ENCODE data around the gene HK3. TPM values are rescaled to one million over a fixed set of nuclear protein-coding genes. Genes with fewer than 3 reads are reported as not detected.

Gene HK3
- total RNA-seq, 1 donor from 2014 or later = 4.2 TPM

DNA sequence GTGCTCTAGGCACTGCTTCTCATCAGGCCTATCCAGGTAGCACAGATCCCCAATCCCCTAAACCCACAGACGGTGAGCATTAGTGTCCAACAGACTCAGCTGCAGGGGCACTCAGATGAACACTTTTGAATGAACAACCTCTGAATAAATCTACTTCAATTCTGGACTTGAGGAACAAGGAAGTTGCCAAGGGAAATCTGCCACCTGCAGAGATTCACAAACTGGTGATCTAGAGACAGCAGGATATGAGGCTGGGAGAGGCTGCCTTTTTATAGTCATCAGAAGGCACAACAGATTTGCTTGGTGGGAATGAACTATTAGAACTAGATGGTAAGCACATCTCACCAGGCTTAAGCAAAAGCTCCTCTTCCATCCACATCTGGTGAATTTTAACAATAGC, 7.0 kb upstream of the HK3 start:
- no peaks in the 10 kb centered on the region for H3K4me1 ChIP-seq (ENCODE audit: control insufficient read depth in 3 of 3, insufficient read depth in 3 of 3, low read length in 3 of 3)
- H3K27ac ChIP-seq (ENCODE audit: low read depth, low read length) = no peak overlapping the region
- H3K27me3 ChIP-seq (ENCODE audit: control insufficient read depth in 3 of 3, insufficient read depth in 3 of 3, low read length in 3 of 3) = no peaks in the 10 kb centered on the region
- H3K36me3 ChIP-seq (ENCODE audit: control insufficient read depth in 3 of 3, insufficient read depth in 3 of 3, low read length in 3 of 3) = peaks cover 44 to 60% (median 57%) of the 10 kb centered on the region in 3 donors
- no peaks in the 10 kb centered on the region for H3K9me3 ChIP-seq (ENCODE audit: control insufficient read depth in 3 of 3, low read length in 3 of 3)
- no peak overlapping the region for H3K9ac ChIP-seq (ENCODE audit: low read depth in 1 of 3, low read length in 3 of 3)
- H3K4me3 ChIP-seq (ENCODE audit: low read length in 3 of 3) = no peak overlapping the region

DNA sequence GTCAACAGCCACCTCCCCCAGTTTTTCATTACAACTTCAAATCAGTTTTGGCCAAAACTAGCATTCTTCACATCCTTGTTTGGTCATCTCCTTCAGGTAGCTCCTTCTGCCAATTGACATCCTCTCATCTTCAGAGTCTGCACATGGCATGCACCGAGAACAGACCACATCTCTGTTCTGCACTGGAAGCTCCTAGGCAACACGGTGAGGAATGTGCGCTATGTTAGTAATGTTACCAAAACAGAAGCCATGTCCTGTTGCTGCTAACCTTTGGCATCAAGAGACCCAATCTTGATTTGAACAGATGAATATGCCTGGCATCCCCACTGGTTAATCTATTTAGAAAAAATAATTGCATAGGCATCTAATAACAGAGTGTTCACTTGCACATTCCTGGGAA, 5.1 kb upstream of the HK3 start:
- Histone ChIP-seq H3K9ac (ENCODE audit: low read depth in 1 of 3, low read length in 3 of 3) (no peak overlapping the region), H3K27ac (ENCODE audit: low read depth, low read length) (no peak overlapping the region), H3K9me3 (ENCODE audit: control insufficient read depth in 3 of 3, low read length in 3 of 3) (no peaks in the 10 kb centered on the region), H3K27me3 (ENCODE audit: control insufficient read depth in 3 of 3, insufficient read depth in 3 of 3, low read length in 3 of 3) (no peaks in the 10 kb centered on the region), H3K36me3 (ENCODE audit: control insufficient read depth in 3 of 3, insufficient read depth in 3 of 3, low read length in 3 of 3) (peaks cover 44 to 60% (median 57%) of the 10 kb centered on the region in 3 donors), H3K4me1 (ENCODE audit: control insufficient read depth in 3 of 3, insufficient read depth in 3 of 3, low read length in 3 of 3) (peaks cover 0 to 6% (median 4%) of the 10 kb centered on the region in 3 donors), H3K4me3 (ENCODE audit: low read length in 3 of 3) (no peak overlapping the region)

DNA sequence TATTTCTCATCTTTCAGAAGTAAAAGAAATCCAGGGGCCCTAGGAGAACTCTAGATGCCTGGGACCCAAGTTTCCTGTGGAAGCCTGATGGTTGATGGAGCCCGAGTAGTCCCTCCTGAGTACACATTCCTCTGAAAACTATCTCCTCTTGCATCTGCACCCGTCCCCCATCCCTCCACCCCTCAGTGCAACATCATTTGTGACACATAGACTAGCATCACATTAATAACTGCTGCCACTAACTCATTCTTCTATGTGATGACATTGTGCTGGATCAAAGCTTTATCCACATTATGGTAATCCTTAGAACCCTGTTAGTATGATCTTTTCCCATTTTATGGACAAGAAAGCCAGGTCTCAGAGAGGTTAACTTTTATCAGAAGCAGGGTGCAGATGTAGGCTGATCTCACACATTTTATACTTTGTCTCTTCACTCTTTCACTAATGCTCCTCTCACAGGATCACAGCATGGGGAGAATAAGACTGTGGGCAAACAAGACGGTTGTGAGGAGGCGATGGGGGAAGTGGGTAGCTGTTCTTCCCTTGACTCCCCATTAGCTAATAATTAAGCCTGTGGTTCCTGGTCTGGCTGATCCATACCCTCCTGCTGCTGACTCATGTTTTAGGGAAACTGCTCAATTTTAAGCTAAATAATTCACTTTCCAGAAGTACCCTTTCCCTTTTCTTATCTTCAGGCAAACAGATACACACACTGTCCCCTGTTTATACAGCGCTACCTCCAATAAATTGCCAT, 3.9 kb upstream of the HK3 start:
- no peak overlapping the region for H3K9ac ChIP-seq (ENCODE audit: low read depth in 1 of 3, low read length in 3 of 3)
- H3K4me1 ChIP-seq (ENCODE audit: control insufficient read depth in 3 of 3, insufficient read depth in 3 of 3, low read length in 3 of 3) = peaks cover 0 to 6% (median 4%) of the 10 kb centered on the region in 3 donors
- H3K27ac ChIP-seq (ENCODE audit: low read depth, low read length) = no peak overlapping the region
- H3K9me3 ChIP-seq (ENCODE audit: control insufficient read depth in 3 of 3, low read length in 3 of 3) = no peaks in the 10 kb centered on the region
- no peaks in the 10 kb centered on the region for H3K27me3 ChIP-seq (ENCODE audit: control insufficient read depth in 3 of 3, insufficient read depth in 3 of 3, low read length in 3 of 3)
- peaks cover 38 to 56% (median 47%) of the 10 kb centered on the region in 3 donors for H3K36me3 ChIP-seq (ENCODE audit: control insufficient read depth in 3 of 3, insufficient read depth in 3 of 3, low read length in 3 of 3)
- no peak overlapping the region for H3K4me3 ChIP-seq (ENCODE audit: low read length in 3 of 3)

DNA sequence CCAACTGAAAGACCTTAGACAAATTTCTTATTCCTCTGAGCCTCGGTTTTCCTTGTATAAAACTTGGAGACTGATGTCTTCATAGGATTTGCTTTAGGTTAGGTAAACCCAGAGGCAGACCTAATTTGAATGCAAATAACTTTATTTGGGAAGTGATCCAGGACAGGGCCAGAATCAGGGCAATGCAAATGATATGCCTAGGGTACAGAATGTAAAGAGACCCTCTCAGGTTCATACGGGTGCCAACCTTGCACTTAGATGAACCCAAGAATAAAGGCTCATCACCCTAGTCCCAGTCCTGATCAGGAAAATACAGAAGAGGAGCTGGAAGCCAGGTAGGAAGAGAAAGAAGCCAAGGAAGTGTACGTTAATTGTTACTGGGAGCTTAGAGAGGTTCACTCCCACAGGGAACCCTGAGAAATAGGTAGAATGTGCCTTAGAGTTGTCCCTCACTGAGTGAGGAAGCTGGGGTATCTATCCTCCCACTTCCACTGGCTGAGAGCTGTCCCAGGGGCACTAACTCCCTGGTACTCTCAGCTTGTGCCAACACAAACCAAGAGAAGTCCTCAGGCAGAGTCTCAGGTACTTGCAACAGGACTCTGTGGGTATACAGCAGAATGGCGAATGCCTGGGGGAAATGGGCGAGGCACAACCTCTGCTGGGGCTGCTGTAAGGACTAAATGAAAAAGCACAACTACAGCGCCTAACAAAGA, 3.1 kb upstream of the HK3 start:
- Histone ChIP-seq H3K36me3 (ENCODE audit: control insufficient read depth in 3 of 3, insufficient read depth in 3 of 3, low read length in 3 of 3) (peaks cover 34 to 48% (median 42%) of the 10 kb centered on the region in 3 donors), H3K27me3 (ENCODE audit: control insufficient read depth in 3 of 3, insufficient read depth in 3 of 3, low read length in 3 of 3) (no peaks in the 10 kb centered on the region), H3K27ac (ENCODE audit: low read depth, low read length) (no peak overlapping the region), H3K9ac (ENCODE audit: low read depth in 1 of 3, low read length in 3 of 3) (no peak overlapping the region), H3K9me3 (ENCODE audit: control insufficient read depth in 3 of 3, low read length in 3 of 3) (no peaks in the 10 kb centered on the region), H3K4me3 (ENCODE audit: low read length in 3 of 3) (no peak overlapping the region), H3K4me1 (ENCODE audit: control insufficient read depth in 3 of 3, insufficient read depth in 3 of 3, low read length in 3 of 3) (peaks cover 0 to 6% (median 4%) of the 10 kb centered on the region in 3 donors)

DNA sequence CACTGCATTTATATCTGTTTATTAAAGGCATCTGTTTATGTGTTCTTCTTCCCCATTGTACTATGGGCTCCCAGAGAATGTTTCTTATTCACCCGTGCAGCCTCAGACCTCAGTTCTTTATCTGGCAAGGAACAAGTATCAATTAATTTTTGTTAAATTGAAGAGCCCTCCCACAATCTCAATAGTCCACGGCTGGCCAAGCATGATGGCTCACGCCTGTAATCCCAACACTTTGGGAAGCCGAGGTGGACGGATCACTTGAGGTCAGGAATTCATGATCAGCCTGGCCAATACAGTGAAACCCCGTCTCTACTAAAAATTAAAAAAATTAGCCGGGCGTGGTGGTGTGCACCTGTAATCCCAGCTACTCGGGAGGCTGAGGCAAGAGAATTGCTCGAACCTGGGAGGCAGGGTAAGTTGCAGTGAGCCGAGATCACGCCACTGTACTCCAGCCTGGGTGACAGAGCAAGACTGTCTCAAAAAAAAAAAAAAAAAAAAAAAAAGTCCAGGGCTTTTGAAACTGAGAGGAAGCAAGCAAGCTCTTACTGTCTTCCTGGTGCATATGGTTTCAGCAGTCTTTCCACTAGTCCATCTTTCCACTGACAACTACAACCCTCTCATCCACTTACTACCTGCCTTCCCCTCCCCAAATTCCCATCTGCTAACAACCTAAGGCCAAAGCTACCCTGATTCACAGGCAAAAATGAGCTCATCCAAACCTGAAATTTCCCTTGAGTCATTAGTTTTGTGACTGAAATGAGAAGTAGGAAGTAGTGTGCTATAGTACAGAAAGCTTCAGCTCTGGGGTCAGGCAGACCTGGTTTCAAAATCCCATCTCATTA, 2.3 kb upstream of the HK3 start:
- no peak overlapping the region for H3K9ac ChIP-seq (ENCODE audit: low read depth in 1 of 3, low read length in 3 of 3)
- no peaks in the 10 kb centered on the region for H3K9me3 ChIP-seq (ENCODE audit: control insufficient read depth in 3 of 3, low read length in 3 of 3)
- peaks cover 0 to under 1% (median 0%) of the 10 kb centered on the region in 3 donors for H3K27me3 ChIP-seq (ENCODE audit: control insufficient read depth in 3 of 3, insufficient read depth in 3 of 3, low read length in 3 of 3)
- no peak overlapping the region for H3K4me3 ChIP-seq (ENCODE audit: low read length in 3 of 3)
- H3K27ac ChIP-seq (ENCODE audit: low read depth, low read length) = no peak overlapping the region
- H3K4me1 ChIP-seq (ENCODE audit: control insufficient read depth in 3 of 3, insufficient read depth in 3 of 3, low read length in 3 of 3) = peaks cover 0 to 6% (median 4%) of the 10 kb centered on the region in 3 donors
- peaks cover 27 to 40% (median 34%) of the 10 kb centered on the region in 3 donors for H3K36me3 ChIP-seq (ENCODE audit: control insufficient read depth in 3 of 3, insufficient read depth in 3 of 3, low read length in 3 of 3)

DNA sequence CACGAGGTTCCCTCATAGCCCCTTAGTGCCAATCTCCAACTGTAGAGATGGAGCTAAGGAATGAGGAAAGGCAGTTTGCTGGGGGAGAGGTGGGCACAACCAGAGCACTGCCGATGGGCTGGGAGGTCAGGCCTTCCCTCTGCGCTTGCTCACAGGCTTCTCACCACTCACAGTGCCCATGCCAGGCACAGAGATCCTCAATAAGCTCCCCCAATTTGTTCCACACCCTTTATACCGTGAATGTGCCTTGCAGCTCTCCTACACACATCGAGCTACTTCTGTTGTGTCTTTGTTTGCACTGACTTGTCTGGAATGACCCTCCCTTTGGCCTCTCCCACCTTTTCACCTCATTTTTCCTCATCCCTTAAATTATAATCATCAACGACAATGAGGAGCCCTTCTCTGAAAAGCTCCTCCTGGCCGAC, 1.6 kb upstream of the HK3 start:
- Histone ChIP-seq H3K4me3 (ENCODE audit: low read length in 3 of 3) (no peak overlapping the region), H3K36me3 (ENCODE audit: control insufficient read depth in 3 of 3, insufficient read depth in 3 of 3, low read length in 3 of 3) (peaks cover 23 to 33% (median 27%) of the 10 kb centered on the region in 3 donors), H3K9ac (ENCODE audit: low read depth in 1 of 3, low read length in 3 of 3) (no peak overlapping the region), H3K27ac (ENCODE audit: low read depth, low read length) (no peak overlapping the region), H3K4me1 (ENCODE audit: control insufficient read depth in 3 of 3, insufficient read depth in 3 of 3, low read length in 3 of 3) (peaks cover 0 to 6% (median 4%) of the 10 kb centered on the region in 3 donors), H3K9me3 (ENCODE audit: control insufficient read depth in 3 of 3, low read length in 3 of 3) (no peaks in the 10 kb centered on the region), H3K27me3 (ENCODE audit: control insufficient read depth in 3 of 3, insufficient read depth in 3 of 3, low read length in 3 of 3) (peaks cover 0 to 4% (median 0%) of the 10 kb centered on the region in 3 donors)

DNA sequence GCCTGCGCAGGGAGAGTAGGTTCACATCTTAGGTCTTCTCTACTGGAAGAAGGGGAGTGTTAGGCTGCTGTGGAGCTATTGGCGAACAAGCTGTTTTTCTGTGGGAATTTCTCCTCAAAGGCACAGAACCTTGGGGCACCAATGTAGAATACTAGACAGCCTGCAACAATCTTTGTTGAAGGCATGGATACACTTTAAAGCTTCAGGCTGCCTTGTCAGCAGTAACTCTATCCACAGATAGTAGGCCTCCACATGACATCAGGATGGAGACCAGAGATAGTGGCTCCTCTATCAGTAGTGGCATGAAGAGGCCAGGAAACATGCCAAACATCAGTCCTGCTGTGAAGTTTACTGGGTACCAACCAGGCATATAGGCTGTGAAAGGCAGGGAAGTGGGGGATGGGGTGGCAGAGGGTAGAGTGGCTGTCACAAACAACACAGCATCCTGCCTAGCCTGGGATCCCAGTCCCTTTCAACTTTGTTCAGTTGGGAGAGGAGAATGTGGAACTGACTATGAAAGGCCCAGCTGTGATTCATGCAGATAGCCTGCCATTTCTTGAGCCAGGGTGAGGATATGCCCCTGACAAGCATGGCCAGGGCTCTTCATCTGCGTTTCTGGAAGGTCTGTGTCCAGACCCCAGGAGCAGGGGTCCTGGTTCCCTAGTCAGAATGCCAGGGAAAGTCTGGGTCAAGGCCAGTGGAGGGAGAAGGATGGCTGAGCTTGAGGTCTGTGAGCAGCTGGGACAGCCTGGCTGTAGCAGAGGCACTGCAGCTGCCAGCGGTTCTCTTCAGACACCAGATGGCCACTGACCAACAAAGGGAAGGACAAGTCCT, 1.0 kb upstream of the HK3 start:
- no peaks in the 10 kb centered on the region for H3K9me3 ChIP-seq (ENCODE audit: control insufficient read depth in 3 of 3, low read length in 3 of 3)
- no peak overlapping the region for H3K27ac ChIP-seq (ENCODE audit: low read depth, low read length)
- H3K4me1 ChIP-seq (ENCODE audit: control insufficient read depth in 3 of 3, insufficient read depth in 3 of 3, low read length in 3 of 3) = peaks cover 0 to 6% (median 4%) of the 10 kb centered on the region in 3 donors
- peaks cover 0 to 4% (median 0%) of the 10 kb centered on the region in 3 donors for H3K27me3 ChIP-seq (ENCODE audit: control insufficient read depth in 3 of 3, insufficient read depth in 3 of 3, low read length in 3 of 3)
- peaks cover 19 to 27% (median 21%) of the 10 kb centered on the region in 3 donors for H3K36me3 ChIP-seq (ENCODE audit: control insufficient read depth in 3 of 3, insufficient read depth in 3 of 3, low read length in 3 of 3)
- no peak overlapping the region for H3K9ac ChIP-seq (ENCODE audit: low read depth in 1 of 3, low read length in 3 of 3)
- no peak overlapping the region for H3K4me3 ChIP-seq (ENCODE audit: low read length in 3 of 3)

DNA sequence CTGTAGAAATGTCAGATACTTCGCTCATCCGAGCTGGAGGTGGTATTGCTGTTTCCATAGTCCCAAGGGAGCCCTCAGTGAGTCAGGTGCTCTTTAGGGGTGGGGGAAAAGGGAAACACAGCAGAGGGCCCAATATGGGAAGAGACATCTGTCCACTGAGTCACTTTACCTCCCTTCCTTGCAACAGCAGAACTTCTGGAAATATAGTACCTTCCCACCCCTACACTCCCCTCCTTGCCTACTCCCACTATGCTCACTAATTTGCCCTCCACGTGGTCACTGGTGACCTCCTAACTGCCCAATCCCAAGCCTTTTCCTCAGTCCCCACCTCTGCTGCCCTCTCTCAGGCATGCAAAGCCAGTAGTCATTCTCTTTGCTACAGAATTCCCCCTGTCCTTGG, 1.9 kb downstream of the HK3 start:
- H3K36me3 ChIP-seq (ENCODE audit: control insufficient read depth in 3 of 3, insufficient read depth in 3 of 3, low read length in 3 of 3) = peaks cover 0 to 2% (median 0%) of the 10 kb centered on the region in 3 donors
- H3K27me3 ChIP-seq (ENCODE audit: control insufficient read depth in 3 of 3, insufficient read depth in 3 of 3, low read length in 3 of 3) = peaks cover 0 to 4% (median 0%) of the 10 kb centered on the region in 3 donors
- H3K4me1 ChIP-seq (ENCODE audit: control insufficient read depth in 3 of 3, insufficient read depth in 3 of 3, low read length in 3 of 3) = peaks cover 0 to 6% (median 4%) of the 10 kb centered on the region in 3 donors
- H3K4me3 ChIP-seq (ENCODE audit: low read length in 3 of 3) = no peak overlapping the region
- H3K27ac ChIP-seq (ENCODE audit: low read depth, low read length) = no peak overlapping the region
- no peak overlapping the region for H3K9ac ChIP-seq (ENCODE audit: low read depth in 1 of 3, low read length in 3 of 3)
- H3K9me3 ChIP-seq (ENCODE audit: control insufficient read depth in 3 of 3, low read length in 3 of 3) = no peaks in the 10 kb centered on the region

DNA sequence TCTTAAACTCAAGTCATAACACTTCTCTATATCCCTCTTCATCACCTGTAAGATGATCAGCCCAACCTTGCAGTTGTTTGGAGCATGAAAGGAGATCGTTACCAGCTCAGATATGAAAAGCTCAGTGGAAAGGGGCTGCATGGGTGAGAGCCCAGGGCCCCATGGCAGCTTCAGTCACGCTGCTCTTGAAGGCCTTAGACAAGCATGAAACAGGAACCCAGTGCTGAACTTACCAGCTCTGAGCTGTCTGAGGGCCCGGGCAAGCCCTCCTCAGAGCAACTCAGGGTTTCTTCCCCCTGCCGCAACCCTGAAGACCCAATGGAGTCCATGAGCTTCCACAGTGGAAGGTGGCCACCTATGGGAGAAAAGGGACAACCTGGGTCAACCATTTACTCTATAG, 3.3 kb downstream of the HK3 start:
- Histone ChIP-seq H3K4me3 (ENCODE audit: low read length in 3 of 3) (no peak overlapping the region), H3K9me3 (ENCODE audit: control insufficient read depth in 3 of 3, low read length in 3 of 3) (no peaks in the 10 kb centered on the region), H3K9ac (ENCODE audit: low read depth in 1 of 3, low read length in 3 of 3) (no peak overlapping the region), H3K36me3 (ENCODE audit: control insufficient read depth in 3 of 3, insufficient read depth in 3 of 3, low read length in 3 of 3) (no peaks in the 10 kb centered on the region), H3K27me3 (ENCODE audit: control insufficient read depth in 3 of 3, insufficient read depth in 3 of 3, low read length in 3 of 3) (peaks cover 0 to 4% (median 0%) of the 10 kb centered on the region in 3 donors), H3K27ac (ENCODE audit: low read depth, low read length) (no peak overlapping the region), H3K4me1 (ENCODE audit: control insufficient read depth in 3 of 3, insufficient read depth in 3 of 3, low read length in 3 of 3) (peaks cover 0 to 6% (median 4%) of the 10 kb centered on the region in 3 donors)

Measured in skeletal muscle tissue (tissue), 4 donors.